GM13977 (cell line): Measurements from ENCODE around the gene MATN3.

Experiments used
- DNase-seq: peaks from one replicate; pipeline ENCODE4 v3.0.0; 2012; ENCODE audit warnings: low spot score
- in situ Hi-C: fragments of 300-500 bp; cut with MboI; formaldehyde crosslinking; loops from one replicate; pipeline ENCODE4 v1.12.0; 2022; ENCODE audit warnings: low sequenced_read_pairs, low pct_unique_long_range_greater_than_20kb, mixed read lengths, inconsistent platforms; ENCODE audit not compliant: unreplicated experiment
- TF ChIP-seq, protein P1 (sequence below): IDR thresholded peaks from 2 replicates; pipeline ENCODE4 v1.5.1; 2012; ENCODE audit warnings: mild to moderate bottlenecking, control low read depth; ENCODE audit not compliant: insufficient read depth; ENCODE audit errors: extremely low read depth, missing control alignments

MATN3 gene, protein sequence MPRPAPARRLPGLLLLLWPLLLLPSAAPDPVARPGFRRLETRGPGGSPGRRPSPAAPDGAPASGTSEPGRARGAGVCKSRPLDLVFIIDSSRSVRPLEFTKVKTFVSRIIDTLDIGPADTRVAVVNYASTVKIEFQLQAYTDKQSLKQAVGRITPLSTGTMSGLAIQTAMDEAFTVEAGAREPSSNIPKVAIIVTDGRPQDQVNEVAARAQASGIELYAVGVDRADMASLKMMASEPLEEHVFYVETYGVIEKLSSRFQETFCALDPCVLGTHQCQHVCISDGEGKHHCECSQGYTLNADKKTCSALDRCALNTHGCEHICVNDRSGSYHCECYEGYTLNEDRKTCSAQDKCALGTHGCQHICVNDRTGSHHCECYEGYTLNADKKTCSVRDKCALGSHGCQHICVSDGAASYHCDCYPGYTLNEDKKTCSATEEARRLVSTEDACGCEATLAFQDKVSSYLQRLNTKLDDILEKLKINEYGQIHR

DNA sequence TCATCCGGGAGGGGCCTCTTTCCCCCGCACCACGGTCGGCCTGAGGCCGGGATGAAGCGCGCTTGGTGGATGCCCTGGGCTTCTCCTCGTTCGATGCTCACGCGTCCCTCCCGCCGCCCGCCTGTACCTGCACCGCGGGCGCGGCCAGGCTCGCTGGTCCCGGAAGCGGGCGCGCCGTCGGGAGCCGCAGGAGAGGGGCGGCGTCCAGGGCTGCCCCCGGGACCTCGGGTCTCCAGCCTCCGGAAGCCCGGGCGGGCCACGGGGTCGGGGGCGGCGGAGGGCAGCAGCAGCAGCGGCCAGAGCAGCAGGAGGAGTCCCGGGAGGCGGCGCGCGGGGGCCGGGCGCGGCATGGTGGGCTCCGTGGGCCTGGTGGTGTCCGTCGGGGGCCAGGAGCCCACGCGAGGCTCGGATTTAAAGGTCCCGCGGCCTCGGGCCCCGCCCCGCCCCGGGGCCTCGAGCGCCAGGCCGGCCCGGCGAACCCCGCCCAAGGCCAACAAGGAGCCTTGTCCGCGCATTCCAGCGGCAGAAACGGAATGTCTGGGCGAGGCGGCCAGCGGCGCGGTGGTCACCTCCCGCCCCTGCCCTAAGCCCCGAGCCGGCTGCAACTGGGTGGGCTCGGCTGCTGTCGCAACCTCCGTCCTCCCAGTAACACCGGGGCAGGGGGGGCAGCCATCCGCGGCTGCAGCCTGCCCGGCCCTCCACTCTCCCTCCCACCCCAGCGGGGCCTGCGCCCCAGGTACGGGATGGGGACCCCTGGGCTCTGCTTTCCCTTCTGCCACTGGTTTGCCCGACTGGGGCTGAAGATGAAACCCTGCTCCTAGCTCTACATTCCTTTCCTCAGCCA, at the start of gene MATN3:
Gene MATN3 (minus strand): TSS at position 387 of the 844 bp plus-strand sequence. CDS start 37 bp downstream, at position 350.
- TF ChIP-seq, protein P1, sequence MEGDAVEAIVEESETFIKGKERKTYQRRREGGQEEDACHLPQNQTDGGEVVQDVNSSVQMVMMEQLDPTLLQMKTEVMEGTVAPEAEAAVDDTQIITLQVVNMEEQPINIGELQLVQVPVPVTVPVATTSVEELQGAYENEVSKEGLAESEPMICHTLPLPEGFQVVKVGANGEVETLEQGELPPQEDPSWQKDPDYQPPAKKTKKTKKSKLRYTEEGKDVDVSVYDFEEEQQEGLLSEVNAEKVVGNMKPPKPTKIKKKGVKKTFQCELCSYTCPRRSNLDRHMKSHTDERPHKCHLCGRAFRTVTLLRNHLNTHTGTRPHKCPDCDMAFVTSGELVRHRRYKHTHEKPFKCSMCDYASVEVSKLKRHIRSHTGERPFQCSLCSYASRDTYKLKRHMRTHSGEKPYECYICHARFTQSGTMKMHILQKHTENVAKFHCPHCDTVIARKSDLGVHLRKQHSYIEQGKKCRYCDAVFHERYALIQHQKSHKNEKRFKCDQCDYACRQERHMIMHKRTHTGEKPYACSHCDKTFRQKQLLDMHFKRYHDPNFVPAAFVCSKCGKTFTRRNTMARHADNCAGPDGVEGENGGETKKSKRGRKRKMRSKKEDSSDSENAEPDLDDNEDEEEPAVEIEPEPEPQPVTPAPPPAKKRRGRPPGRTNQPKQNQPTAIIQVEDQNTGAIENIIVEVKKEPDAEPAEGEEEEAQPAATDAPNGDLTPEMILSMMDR: no peak
- peak; percentile 50 for DNase-seq
- in situ Hi-C loops: loop anchor here (10.0 kb wide), 1 partner anchor 82 kb away; no protein-coding TSS in a partner anchor

DNA sequence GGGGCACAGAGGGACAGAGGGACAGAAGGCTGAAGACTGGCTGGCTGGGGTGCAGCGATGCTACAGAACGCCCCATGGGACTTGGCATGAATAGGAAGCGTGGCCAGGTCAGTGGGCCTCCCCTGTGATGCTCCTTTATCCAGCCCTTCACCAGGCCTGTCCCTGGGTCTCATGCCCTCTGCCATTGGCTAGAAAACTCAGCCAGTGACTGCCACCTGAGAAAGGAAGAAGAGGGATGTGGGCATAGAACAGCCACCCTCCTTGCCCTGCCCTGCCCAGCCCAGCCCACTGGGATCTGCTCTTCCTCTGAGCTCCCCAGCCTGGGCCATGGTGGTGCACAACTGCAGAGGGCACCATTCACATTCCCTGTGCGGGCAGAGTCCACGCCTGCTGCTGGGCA, 49.5 kb upstream of the MATN3 start:
- no peak for DNase-seq
- in situ Hi-C loops: no loop called here

DNA sequence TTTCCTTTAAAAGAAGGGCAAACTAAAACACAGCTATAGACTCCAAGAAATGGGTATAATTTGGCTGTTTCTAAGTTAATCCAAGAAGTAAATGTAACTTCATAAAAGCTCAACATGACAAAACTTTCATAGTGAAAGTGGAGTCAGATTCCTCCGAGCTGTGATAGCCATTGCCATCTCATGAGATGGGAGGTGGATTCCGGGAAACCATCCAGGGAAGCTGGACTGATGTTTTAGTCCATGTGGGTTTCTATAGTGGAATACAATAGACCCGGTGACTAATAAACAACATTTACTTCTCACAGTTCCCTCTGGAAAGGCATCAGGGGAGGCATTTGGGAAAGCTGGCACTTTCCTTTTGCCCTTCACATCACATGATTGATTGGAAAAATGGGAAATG, 49.0 kb upstream of the MATN3 start:
- in situ Hi-C loops: no loop called here
- DNase-seq: no peak
- TF ChIP-seq, protein P1: no peak

More for the DNA sequence above, 49.5 kb upstream of the MATN3 start:
- TF ChIP-seq, protein P1: no peak

DNA sequence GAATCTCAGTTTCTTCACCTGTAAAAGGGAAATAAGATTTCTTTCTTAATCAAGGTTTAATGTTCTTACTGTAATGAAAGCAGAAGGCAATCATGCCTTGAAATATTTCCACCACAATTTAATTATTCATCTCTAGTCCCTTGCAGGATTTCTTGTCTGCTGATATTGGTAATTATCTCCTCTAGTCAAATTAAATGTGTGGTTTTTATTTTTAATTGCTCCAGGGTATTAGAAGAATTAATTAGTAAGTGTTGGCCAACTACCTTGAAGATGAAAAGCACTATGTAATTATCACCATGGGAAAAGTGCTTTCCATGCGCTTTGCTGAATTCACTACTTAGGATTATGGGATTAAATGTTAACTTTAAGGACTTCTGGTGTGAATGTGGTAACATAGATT, 47.6 kb upstream of the MATN3 start:
- DNase-seq: no peak
- in situ Hi-C loops: no loop called here
- TF ChIP-seq, protein P1: no peak

DNA sequence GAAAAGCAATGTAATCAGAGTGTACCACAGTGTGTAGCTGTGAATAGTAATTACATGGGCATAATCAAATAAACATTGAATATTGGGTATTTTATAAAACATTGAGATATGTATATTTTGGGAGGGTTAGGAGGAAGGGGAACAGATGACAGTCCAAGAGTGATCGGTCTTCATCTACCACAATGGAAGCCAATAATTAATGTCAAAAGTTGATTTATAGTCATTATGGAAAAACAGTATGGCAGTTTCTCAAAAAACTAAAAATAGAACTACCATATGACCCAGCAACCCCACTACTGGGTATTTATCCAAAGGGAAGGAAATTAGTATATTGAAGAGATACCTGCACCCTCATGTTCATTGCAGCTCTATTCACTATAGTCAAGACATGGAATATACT, 44.8 kb upstream of the MATN3 start:
- no peak for DNase-seq
- in situ Hi-C loops: no loop called here
- TF ChIP-seq, protein P1: no peak

DNA sequence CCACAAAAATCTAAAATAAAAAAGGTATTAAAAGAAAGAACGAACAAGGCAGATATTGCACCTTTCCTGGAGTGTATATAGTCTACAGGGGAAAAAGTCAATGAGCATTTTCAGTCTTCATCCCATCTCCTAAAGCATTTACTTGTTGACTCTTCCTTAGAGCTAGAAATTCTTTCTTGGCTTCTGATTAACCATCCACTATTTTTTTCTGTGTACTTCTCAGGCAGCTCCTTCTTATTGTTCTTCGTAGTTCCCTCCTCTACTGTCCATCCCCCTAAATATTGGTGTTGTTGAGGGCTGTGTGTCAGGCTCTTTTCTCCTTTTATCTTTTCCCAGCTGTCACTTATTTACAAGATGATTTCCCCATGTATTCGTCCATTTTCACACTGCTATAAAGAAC, 42.5 kb upstream of the MATN3 start:
- TF ChIP-seq, protein P1: no peak
- in situ Hi-C loops: no loop called here
- DNase-seq: no peak
